ENCODE measurements around the gene ZNF366.

The ZNF366 gene

DNA sequence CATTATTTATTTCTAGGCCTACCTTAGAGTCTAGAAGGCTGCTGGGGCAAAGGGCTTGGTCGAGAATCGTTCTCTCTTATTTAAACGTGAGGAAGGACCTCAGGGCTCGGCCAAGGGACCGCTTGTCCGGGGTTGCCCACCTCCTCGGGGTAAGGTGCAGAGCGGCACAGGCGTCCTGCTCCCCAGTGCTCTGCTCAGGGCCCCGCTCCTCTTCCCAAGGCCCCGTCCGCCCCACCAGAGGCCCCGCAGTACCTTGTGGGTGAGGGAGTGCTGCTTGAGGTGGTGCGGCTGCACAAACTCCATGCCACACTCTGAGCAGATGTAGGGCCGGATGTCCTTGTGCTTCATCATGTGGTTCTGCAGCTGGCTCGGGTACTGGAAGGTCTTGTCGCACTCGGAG lies 47.3 kb downstream of the ZNF366 start:
- no peaks in the 10 kb centered on the region for H3K36me3 ChIP-seq (ENCODE audit: control insufficient read depth in 2 of 2, insufficient read depth in 1 of 2, low read length in 2 of 2)
- POLR2A ChIA-PET = no interaction called here
- TF ChIP-seq ZNF266 (tag by site-specific recombination; IDR thresholded peaks at IDR 0.05; ENCODE audit: low read depth) = no peak
- TF ChIP-seq, protein P1, sequence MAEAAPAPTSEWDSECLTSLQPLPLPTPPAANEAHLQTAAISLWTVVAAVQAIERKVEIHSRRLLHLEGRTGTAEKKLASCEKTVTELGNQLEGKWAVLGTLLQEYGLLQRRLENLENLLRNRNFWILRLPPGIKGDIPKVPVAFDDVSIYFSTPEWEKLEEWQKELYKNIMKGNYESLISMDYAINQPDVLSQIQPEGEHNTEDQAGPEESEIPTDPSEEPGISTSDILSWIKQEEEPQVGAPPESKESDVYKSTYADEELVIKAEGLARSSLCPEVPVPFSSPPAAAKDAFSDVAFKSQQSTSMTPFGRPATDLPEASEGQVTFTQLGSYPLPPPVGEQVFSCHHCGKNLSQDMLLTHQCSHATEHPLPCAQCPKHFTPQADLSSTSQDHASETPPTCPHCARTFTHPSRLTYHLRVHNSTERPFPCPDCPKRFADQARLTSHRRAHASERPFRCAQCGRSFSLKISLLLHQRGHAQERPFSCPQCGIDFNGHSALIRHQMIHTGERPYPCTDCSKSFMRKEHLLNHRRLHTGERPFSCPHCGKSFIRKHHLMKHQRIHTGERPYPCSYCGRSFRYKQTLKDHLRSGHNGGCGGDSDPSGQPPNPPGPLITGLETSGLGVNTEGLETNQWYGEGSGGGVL (tag by site-specific recombination; IDR thresholded peaks at IDR 0.05) = no peak
- TF ChIP-seq ZNF670 (tag by site-specific recombination; IDR thresholded peaks at IDR 0.05; ENCODE audit: low read depth) = no peak
- TF ChIP-seq ZBTB7A (tag by site-specific recombination; IDR thresholded peaks at IDR 0.05; ENCODE audit: low read depth) = no peak
- CTCF ChIA-PET = no interaction called here
- no peaks in the 10 kb centered on the region for H3K9me3 ChIP-seq (ENCODE audit: control insufficient read depth, insufficient read depth, low read depth, low read length)
- no peak overlapping the region for H3K4me3 ChIP-seq (ENCODE audit: low read depth, low read length)
- H3K4me1 ChIP-seq (ENCODE audit: control insufficient read depth, insufficient read depth, low read length) = no peaks in the 10 kb centered on the region
- H3K27ac ChIP-seq (ENCODE audit: extremely low read depth, low read depth, low read length) = no peak overlapping the region

GRCh38 chr5:72459089-72459661 lies 48.0 kb downstream of the ZNF366 start:
- CTCF ChIA-PET = interaction anchor here (0.8 to 0.9 kb wide), 2 partner anchors 14 kb away, joined by 4 read pairs; no protein-coding TSS in a partner anchor
- no peaks in the 10 kb centered on the region for H3K4me1 ChIP-seq (ENCODE audit: control insufficient read depth, insufficient read depth, low read length)
- POLR2A ChIA-PET = no interaction called here
- no peaks in the 10 kb centered on the region for H3K9me3 ChIP-seq (ENCODE audit: control insufficient read depth, insufficient read depth, low read depth, low read length)
- H3K4me3 ChIP-seq (ENCODE audit: low read depth, low read length) = no peak overlapping the region
- TF ChIP-seq ZNF350 (tag by site-specific recombination; IDR thresholded peaks at IDR 0.05) = no peak
- no peak for TF ChIP-seq ZNF324 (tag by site-specific recombination; IDR thresholded peaks at IDR 0.05)
- no peak for TF ChIP-seq TRIM28 (IDR thresholded peaks at IDR 0.05; ENCODE audit: borderline replicate concordance, low read length)
- no peak for TF ChIP-seq ZNF623 (tag by site-specific recombination; IDR thresholded peaks at IDR 0.05)
- TF ChIP-seq, protein P2, sequence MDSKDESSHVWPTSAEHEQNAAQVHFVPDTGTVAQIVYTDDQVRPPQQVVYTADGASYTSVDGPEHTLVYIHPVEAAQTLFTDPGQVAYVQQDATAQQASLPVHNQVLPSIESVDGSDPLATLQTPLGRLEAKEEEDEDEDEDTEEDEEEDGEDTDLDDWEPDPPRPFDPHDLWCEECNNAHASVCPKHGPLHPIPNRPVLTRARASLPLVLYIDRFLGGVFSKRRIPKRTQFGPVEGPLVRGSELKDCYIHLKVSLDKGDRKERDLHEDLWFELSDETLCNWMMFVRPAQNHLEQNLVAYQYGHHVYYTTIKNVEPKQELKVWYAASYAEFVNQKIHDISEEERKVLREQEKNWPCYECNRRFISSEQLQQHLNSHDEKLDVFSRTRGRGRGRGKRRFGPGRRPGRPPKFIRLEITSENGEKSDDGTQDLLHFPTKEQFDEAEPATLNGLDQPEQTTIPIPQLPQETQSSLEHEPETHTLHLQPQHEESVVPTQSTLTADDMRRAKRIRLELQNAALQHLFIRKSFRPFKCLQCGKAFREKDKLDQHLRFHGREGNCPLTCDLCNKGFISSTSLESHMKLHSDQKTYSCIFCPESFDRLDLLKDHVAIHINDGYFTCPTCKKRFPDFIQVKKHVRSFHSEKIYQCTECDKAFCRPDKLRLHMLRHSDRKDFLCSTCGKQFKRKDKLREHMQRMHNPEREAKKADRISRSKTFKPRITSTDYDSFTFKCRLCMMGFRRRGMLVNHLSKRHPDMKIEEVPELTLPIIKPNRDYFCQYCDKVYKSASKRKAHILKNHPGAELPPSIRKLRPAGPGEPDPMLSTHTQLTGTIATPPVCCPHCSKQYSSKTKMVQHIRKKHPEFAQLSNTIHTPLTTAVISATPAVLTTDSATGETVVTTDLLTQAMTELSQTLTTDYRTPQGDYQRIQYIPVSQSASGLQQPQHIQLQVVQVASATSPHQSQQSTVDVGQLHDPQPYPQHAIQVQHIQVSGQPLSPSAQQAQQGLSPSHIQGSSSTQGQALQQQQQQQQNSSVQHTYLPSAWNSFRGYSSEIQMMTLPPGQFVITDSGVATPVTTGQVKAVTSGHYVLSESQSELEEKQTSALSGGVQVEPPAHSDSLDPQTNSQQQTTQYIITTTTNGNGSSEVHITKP (tag by site-specific recombination; IDR thresholded peaks at IDR 0.05) = no peak
- no peak for TF ChIP-seq ZNF660 (tag by site-specific recombination; IDR thresholded peaks at IDR 0.05)
- TF ChIP-seq ZNF239 (tag by site-specific recombination; IDR thresholded peaks at IDR 0.05) = no peak
- no peak for TF ChIP-seq ZNF645 (tag by site-specific recombination; IDR thresholded peaks at IDR 0.05)
- no peak for TF ChIP-seq SCRT2 (tag by site-specific recombination; IDR thresholded peaks at IDR 0.05)
- no peak for TF ChIP-seq ZNF658 (tag by site-specific recombination; IDR thresholded peaks at IDR 0.05)
- no peak for TF ChIP-seq ZNF114 (tag by site-specific recombination; IDR thresholded peaks at IDR 0.05)
- no peak for TF ChIP-seq ZNF133 (tag by site-specific recombination; IDR thresholded peaks at IDR 0.05)
- no peak for TF ChIP-seq ZNF629 (tag by site-specific recombination; IDR thresholded peaks at IDR 0.05)
- TF ChIP-seq ZSCAN30 (tag by site-specific recombination; IDR thresholded peaks at IDR 0.05) = no peak
- no peak for TF ChIP-seq SALL2 (tag by site-specific recombination; IDR thresholded peaks at IDR 0.05; ENCODE audit: borderline replicate concordance)
- no peak for TF ChIP-seq OVOL3 (tag by site-specific recombination; IDR thresholded peaks at IDR 0.05)
- no peak for TF ChIP-seq ZNF223 (tag by site-specific recombination; IDR thresholded peaks at IDR 0.05)
- TF ChIP-seq FEZF1 (tag by site-specific recombination; IDR thresholded peaks at IDR 0.05) = no peak
- no peak for TF ChIP-seq ZNF48 (tag by site-specific recombination; IDR thresholded peaks at IDR 0.05)
- H3K36me3 ChIP-seq (ENCODE audit: control insufficient read depth in 2 of 2, insufficient read depth in 1 of 2, low read length in 2 of 2) = no peaks in the 10 kb centered on the region
- H3K27ac ChIP-seq (ENCODE audit: extremely low read depth, low read depth, low read length) = no peak overlapping the region
